ENCODE data around the gene MAPRE2.

- no peak for TF ChIP-seq POLR2A (IDR thresholded peaks at IDR 0.05)
- TF ChIP-seq, protein P1, sequence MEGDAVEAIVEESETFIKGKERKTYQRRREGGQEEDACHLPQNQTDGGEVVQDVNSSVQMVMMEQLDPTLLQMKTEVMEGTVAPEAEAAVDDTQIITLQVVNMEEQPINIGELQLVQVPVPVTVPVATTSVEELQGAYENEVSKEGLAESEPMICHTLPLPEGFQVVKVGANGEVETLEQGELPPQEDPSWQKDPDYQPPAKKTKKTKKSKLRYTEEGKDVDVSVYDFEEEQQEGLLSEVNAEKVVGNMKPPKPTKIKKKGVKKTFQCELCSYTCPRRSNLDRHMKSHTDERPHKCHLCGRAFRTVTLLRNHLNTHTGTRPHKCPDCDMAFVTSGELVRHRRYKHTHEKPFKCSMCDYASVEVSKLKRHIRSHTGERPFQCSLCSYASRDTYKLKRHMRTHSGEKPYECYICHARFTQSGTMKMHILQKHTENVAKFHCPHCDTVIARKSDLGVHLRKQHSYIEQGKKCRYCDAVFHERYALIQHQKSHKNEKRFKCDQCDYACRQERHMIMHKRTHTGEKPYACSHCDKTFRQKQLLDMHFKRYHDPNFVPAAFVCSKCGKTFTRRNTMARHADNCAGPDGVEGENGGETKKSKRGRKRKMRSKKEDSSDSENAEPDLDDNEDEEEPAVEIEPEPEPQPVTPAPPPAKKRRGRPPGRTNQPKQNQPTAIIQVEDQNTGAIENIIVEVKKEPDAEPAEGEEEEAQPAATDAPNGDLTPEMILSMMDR (IDR thresholded peaks at IDR 0.05): no peak
- TF ChIP-seq POLR2AphosphoS5 (IDR thresholded peaks at IDR 0.05): no peak
- no peak for TF ChIP-seq EP300 (IDR thresholded peaks at IDR 0.05)
Observed at GRCh38 chr18:35153609-35154272, 112.5 kb downstream of the MAPRE2 start.

Measured in gastroesophageal sphincter (tissue), 3 donors.